HEK293T (cell line): ENCODE measurements around the gene KCNG3.

Source experiments
- ARNT ChIP-seq: fragments of 450-650 bp; IDR thresholded peaks from 2 replicates; pipeline ENCODE4 v1.6.1; 2017; ENCODE audit warnings: mild to moderate bottlenecking
- BHLHE40 ChIP-seq: fragments of 450-650 bp; IDR thresholded peaks from 2 replicates; pipeline ENCODE4 v1.6.1; 2016; ENCODE audit warnings: mild to moderate bottlenecking, moderate library complexity, borderline replicate concordance
- ELF4 ChIP-seq: fragments of 450-650 bp; IDR thresholded peaks from 2 replicates; pipeline ENCODE4 v1.6.1; 2017; ENCODE audit warnings: antibody characterized with exemption
- FOXA1 ChIP-seq: fragments of 450-650 bp; IDR thresholded peaks from 2 replicates; pipeline ENCODE4 v1.6.1; 2016; ENCODE audit warnings: mild to moderate bottlenecking
- FOXK2 ChIP-seq: fragments of 450-650 bp; IDR thresholded peaks from 2 replicates; pipeline ENCODE4 v1.6.1; 2016; ENCODE audit warnings: mild to moderate bottlenecking
- FOXM1 ChIP-seq: fragments of 450-650 bp; IDR thresholded peaks from 2 replicates; pipeline ENCODE4 v1.6.1; 2017; ENCODE audit warnings: mild to moderate bottlenecking, borderline replicate concordance
- HDGF ChIP-seq: fragments of 450-650 bp; IDR thresholded peaks from 2 replicates; pipeline ENCODE4 v1.6.1; 2017; ENCODE audit warnings: antibody characterized with exemption, borderline replicate concordance
- L3MBTL2 ChIP-seq: fragments of 450-650 bp; conservative IDR thresholded peaks from 2 replicates; pipeline ENCODE4 v1.6.1; 2016; ENCODE audit warnings: mild to moderate bottlenecking
- LEF1 ChIP-seq: fragments of 450-650 bp; IDR thresholded peaks from 2 replicates; pipeline ENCODE4 v1.6.1; 2017; ENCODE audit warnings: mild to moderate bottlenecking, borderline replicate concordance
- PKNOX1 ChIP-seq: fragments of 450-650 bp; IDR thresholded peaks from 2 replicates; pipeline ENCODE4 v1.6.1; 2016
- SP1 ChIP-seq: fragments of 450-650 bp; IDR thresholded peaks from 2 replicates; pipeline ENCODE4 v1.6.1; 2017
- SUZ12 ChIP-seq: fragments of 450-650 bp; IDR thresholded peaks from 2 replicates; pipeline ENCODE4 v1.6.1; 2016; ENCODE audit warnings: mild to moderate bottlenecking
- TARDBP ChIP-seq: fragments of 450-650 bp; IDR thresholded peaks from 2 replicates; pipeline ENCODE4 v1.6.1; 2016
- ZNF384 ChIP-seq: fragments of 450-650 bp; IDR thresholded peaks from 2 replicates; pipeline ENCODE4 v1.6.1; 2016

DNA sequence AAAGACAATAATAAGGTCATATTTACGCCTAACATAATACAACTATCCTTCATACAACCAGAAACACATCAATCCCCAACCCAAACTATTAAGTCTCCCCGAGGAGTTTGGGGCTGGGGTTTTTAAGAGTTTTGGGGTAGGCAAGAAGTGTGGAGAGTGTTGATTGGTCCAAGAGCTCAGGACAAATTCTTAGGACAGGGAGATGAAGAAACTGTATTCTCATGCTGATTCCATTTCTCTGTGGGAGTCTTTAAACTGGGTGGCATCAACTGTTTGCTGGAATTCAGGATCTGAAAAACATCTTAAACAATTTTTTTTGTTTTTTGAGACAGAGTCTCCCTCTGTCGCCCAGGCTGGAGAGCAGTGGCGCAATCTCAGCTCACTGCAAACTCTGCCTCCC, 49.1 kb upstream of the KCNG3 start:
- TF ChIP-seq BHLHE40 (no peak), SP1 (no peak), FOXK2 (no peak), SUZ12 (no peak), FOXM1 (no peak), FOXA1 (no peak), HDGF (no peak), ARNT (no peak), LEF1 (no peak), L3MBTL2 (no peak), TARDBP (no peak), ELF4 (no peak), PKNOX1 (no peak), ZNF384 (no peak)
